Lower leg skin (tissue), 3 donors: Measurements from ENCODE around the gene ELF5.

Experiments
- CTCF ChIP-seq, 3 donors: fragments of 450-650 bp; IDR thresholded peaks; one replicate each; pipeline ENCODE4 v1.5.1; 2016; ENCODE audit warnings: antibody characterized with exemption in 3 of 3, mild to moderate bottlenecking in 3 of 3, moderate library complexity in 2 of 3
- POLR2A ChIP-seq, 2 donors: fragments of 450-650 bp; IDR thresholded peaks; one replicate each; pipeline ENCODE4 v1.6.1; 2016 to 2017; ENCODE audit warnings: antibody characterized with exemption in 2 of 2, mild to moderate bottlenecking in 1 of 2, moderate library complexity in 1 of 2

DNA sequence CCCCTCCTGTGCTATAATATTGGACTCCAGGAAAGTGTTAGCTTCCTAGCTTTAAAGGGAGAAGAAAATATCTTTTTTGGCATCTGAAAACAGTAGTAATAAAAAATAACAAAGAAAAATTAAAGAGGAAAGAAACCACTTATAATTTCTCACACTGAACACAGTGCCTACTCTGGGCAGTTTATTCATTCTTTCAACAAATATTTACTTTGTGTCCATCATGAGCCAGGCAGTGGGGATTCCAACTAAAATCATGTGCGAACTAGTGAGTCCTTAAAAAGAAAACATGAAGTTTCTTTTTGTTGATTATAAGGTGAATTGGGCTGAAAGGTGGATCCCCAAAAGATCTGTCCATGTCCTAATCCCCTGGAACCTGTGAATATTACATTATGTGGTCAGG is 16.0 kb upstream of the ELF5 start:
- no peak for TF ChIP-seq POLR2A (IDR thresholded peaks at IDR 0.05)
- TF ChIP-seq CTCF (IDR thresholded peaks at IDR 0.05) = no peak
